NCI-H748 (cell line): Measurements from ENCODE around the gene PVALB.

Experiments
- DNase-seq: peaks from one replicate; lab custom pipeline; 2025; ENCODE audit not compliant: unreplicated experiment; lab: John Stamatoyannopoulos, UW

PVALB gene

DNA sequence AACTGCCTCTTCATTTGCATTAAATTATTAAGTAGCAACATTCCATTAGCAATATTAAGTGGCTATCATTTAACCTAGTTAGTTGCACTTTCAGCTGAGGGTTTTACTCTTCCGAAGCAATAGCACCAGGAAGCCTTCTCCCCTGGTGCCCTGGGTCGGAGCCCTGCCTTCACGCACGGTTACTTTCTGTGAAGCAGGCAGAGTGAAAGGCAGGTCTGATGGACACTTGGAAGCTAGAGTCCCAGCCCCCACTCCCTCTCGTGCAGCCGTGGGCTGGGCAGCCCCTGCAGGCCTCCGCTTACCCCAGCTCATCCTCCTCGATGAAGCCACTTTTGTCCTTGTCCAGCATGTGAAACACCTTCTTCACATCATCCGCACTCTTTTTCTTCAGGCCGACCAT lies 2.0 kb downstream of the PVALB start:
- DNase-seq: no peak

- no peak for DNase-seq
Observed at GRCh38 chr22:36811094-36811800, 5.6 kb downstream of the PVALB start.

- no peak for DNase-seq
Observed at GRCh38 chr22:36809351-36809750, 7.5 kb downstream of the PVALB start.

GRCh38 chr22:36808721-36809344 lies 8.0 kb downstream of the PVALB start:
- DNase-seq: peak; percentile 32

DNA sequence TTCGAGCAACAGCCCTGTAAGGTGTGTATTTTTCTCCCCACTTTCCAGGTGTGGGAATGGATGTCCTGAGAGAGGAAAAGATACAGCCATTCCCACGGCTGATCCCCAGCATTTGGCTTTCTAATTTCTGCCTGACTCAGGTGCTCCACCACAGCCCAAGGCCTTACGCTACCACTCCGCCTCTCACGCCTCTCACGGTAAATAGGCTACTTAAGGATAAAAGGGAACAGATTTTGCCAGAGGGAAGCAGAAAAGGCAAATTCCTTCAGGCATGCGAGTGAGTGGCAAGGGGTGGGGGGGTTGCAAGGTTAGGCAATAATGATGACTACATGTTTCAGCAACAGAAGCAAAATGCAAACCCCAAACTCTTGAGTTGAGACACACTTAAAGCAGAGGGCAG lies 9.2 kb downstream of the PVALB start:
- no peak for DNase-seq

DNA sequence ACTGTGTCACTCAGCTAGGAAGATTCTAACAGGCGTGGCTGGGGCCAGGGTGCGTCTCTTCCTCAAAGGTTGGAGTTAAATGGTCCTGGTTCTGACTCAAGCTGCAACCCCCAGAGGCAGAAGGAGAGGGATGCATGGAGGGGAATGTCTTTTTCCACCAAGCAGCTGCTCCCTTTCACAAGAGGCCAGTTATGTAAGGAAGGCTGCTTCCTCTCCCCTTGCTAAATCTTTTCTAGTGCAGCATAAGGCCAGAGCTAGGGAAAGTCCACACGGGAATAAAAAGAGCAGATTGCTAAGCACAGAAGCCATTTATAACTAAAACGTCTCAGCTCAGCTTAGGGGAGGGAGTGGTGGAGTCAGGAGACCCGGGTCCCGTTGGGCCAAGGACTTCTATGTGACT lies 10.0 kb downstream of the PVALB start:
- no peak for DNase-seq

DNA sequence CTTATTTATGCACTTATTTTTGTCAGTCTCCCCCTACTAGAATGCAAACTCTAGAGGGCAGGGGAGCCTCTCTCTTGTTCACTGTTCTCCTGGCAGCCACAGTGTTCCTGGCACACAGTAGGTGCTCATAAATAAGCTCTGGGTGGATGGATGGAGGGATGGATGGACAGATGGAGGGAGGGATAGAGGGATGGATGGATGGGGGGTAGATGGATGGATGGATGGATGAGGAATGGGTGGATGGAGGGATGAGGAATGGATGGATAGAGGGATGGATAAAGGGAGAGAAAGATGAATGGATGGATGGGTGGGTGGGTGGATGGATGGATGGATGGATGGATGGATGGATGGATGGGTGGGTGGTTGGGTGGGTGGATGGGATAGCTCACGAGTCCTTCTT lies 13.5 kb downstream of the PVALB start:
- no peak for DNase-seq

DNA sequence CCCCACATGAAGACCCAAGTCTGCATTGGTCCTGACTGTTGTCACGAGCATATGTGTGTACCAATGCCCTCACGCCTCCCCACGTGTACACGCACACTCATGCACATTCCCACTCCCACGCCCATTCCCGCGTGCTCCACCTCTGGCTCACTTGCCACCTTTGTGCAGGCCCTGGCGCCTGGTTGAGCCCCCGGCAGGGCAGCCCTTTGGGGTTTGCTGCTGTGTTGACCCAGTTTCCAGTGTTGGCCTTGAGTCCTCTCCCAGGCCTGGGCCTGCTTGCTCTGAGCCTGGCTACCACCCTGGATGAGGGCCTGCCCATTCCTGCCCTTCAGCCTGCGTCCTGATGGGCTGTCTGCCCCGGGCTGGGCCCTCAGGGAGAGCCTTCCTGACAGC lies 18.2 kb downstream of the PVALB start:
- DNase-seq: no peak

- DNase-seq: no peak
Observed at GRCh38 chr22:36797911-36798673, 18.7 kb downstream of the PVALB start.

DNA sequence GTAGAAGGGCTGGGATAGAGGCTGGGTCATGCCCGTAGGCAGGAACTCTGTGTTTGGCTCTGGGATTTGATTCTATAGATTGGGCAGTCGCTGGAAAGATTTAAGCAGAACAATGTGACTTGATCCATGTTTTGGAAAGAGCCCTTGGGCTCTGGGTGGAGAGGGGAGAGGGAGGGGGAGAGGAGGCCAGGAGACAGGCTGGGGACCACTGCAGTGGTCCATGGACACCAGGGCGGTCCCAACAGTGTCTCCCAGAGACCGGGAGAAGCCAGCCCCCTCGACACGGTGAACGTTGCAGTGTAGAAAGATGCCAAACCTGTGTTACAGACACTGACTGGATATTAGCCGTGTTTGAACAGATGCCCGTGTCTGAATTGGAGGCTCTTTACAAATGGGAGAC lies 19.5 kb downstream of the PVALB start:
- no peak for DNase-seq

GRCh38 chr22:36796552-36797175 lies 20.2 kb downstream of the PVALB start:
- no peak for DNase-seq

- no peak for DNase-seq
Observed at GRCh38 chr22:36795633-36796032, 21.2 kb downstream of the PVALB start.

DNA sequence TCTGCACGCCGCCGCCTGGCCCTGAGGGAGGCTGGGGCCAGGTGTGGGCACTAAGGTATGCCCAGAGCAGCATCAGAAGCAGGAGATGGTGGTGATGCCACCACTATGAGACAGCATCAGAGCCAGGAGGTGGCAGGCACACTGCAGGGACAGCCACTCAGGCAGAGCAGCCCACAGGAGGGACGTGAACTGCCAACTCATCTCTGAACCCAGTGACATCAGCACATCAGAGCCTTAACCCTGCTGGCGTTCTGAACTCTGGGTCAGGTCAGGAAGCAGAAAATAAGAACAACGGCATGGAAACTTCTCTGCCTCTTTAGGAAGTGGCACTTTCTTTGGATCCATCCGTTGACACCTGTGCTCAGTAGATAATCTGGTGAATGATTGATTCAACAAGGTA lies 26.2 kb downstream of the PVALB start:
- no peak for DNase-seq

DNA sequence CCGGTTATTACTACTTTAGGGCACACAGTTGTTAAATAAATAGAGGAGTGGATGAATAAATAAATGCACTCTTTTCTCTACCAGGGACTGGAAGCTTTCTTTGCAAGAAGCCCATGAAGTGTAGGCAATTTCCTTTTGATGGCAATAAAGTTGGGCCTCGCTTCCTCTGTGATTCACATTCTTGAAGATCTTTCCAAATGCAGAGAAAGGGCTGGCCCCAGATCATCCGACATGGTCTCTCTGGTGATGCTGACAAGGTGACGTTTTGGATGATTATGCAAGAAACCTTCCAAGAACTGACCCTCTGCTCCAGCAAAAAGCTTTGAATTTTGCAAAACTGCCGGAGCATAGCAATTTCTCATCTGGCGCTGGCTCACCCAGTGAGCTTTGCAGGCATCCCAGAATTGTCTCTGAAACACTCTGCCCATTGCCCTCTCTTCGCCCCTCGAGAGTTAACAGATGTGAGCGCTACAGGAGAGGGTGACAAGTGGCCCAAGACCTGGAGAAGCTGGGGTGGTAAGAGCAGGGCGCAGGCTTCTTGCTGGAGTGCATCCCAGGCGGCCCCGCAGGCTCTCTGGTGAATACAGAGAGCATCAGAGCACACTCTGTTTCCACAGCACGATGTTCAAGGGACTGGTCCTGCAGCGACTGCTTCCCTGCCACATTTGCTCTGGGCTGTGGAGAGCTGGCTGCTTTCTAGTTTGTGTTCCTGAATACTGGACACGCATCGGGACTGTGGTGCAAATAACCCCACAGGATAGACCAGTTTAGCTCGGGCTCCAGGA lies 29.4 kb downstream of the PVALB start:
- no peak for DNase-seq

DNA sequence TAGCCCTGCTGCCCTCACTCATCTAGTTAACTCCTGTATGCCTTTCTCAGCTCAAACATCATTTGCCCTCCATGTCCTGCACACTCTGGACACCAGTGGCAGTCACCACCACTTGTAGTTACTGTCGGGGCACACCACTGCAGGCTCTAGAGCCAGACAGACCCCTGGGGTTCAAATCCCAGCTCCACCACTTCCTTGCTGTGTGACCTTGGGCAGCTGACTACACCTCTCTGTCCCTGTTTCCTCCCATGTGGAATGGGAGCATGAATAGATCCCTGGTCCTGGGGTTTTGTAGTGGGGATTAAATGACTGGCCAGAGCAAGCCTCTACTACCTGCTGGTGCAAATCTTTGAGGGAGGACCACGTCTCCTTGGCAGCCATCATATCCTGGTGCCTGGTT lies 33.1 kb downstream of the PVALB start:
- DNase-seq: no peak

- peak; percentile 61 for DNase-seq
Observed at GRCh38 chr22:36781656-36782627, 34.9 kb downstream of the PVALB start.

DNA sequence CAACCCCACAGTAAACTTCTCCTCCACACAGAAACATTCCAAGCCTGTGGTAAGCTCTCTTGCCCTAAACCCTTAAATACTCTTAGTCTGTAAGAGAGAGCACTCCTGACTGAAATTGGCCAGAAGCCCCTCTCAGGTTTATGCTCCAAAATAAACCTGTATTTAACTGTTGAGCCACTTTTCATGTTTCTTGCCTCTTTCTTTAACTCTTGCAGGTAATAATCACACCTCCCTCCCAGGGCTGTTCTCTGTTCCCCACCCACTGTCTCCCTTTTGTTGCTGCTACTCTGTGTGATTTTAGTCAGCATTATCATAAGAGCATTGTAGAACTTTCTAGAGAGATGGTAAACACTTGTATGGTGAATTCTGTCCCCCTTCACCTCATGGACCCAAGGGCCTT lies 38.8 kb downstream of the PVALB start:
- no peak for DNase-seq

DNA sequence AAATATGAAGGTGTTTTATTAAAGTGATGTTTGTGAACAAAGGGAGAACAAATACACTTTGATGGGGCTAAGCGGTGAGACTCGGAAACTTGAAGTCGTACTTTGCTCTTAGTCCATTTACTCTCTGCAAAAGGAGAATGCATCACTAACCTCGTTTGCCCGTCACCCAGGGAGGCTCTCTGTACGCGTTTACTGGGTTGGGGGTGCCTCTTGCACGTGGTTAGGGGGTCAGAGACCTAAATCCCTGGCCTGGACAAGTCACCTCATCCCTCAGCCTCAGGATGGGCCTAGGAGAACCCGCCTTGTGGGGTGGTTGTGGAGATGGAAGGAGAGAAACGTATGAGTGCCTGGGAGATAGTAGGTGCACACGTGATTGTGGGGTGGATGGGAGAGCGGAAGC lies 40.1 kb downstream of the PVALB start:
- no peak for DNase-seq

- DNase-seq: peak; percentile 99
Observed at GRCh38 chr22:36775964-36776669, 40.7 kb downstream of the PVALB start, which contains the start of gene IFT27. Gene IFT27, minus strand, starts transcription at chr22:36776119. Its CDS starts 412 bp downstream, at chr22:36775707.
